Ascending aorta (tissue), 2 donors: Measurements from ENCODE around the gene CHN2. TPM values are rescaled to one million over a fixed set of nuclear protein-coding genes. Genes with fewer than 3 reads are reported as not detected.
A peak's percentile ranks its signal among the peaks of the same experiment; 100 is the strongest.

Experiments used
- DNase-seq, 2 donors: peaks; one replicate each; pipeline ENCODE4 v3.0.0-alpha.2; 2019; ENCODE audit warnings: low spot score in 2 of 2
- H3K27ac ChIP-seq, 2 donors: fragments of 200-600 bp; sonication (generic); one replicate each; pipeline ENCODE4 v1.5.1; 2016 to 2017; ENCODE audit warnings: mild to moderate bottlenecking in 1 of 2
- H3K27me3 ChIP-seq: fragments of 200-600 bp; sonication (generic); one replicate; pipeline ENCODE4 v1.5.1; 2017
- H3K36me3 ChIP-seq, 2 donors: fragments of 200-600 bp; sonication (generic); one replicate each; pipeline ENCODE4 v1.5.1; 2016
- H3K4me1 ChIP-seq, 2 donors: fragments of 200-600 bp; sonication (generic); one replicate each; pipeline ENCODE4 v1.5.1; 2016 to 2017; ENCODE audit warnings: mild to moderate bottlenecking in 1 of 2
- H3K4me3 ChIP-seq, 2 donors: fragments of 200-600 bp; sonication (generic); one replicate each; pipeline ENCODE4 v1.5.1; 2016 to 2017; ENCODE audit warnings: mild to moderate bottlenecking in 1 of 2
- H3K9me3 ChIP-seq, 2 donors: fragments of 200-600 bp; sonication (generic); one replicate each; pipeline ENCODE4 v1.5.1; 2016
- intact Hi-C: fragments of 100-400 bp; cut with DNase I; formaldehyde crosslinking; loops from one replicate; pipeline ENCODE4 v1.15.1; 2023
- total RNA-seq: library from RNA; depleted of rRNA; stranded (reverse); fragments of >200 nt; gene quantifications from one replicate; pipeline ENCODE4 v1.1.0, GENCODE V29; 2016
- TF ChIP-seq, protein P1 (sequence below), 3 experiments: fragments of 200-600 bp in 2 of 3; fragments of 450-650 bp in 1 of 3; sonication (generic) in 2 of 3; IDR thresholded peaks; one replicate each; pipeline ENCODE4 v1.5.1; 2016 to 2019; ENCODE audit warnings: antibody characterized with exemption in 3 of 3, mild to moderate bottlenecking in 1 of 3, moderate library complexity in 1 of 3

The CHN2 gene
- total RNA-seq, 1 donor from 2014 or later, result 8.7 TPM

DNA sequence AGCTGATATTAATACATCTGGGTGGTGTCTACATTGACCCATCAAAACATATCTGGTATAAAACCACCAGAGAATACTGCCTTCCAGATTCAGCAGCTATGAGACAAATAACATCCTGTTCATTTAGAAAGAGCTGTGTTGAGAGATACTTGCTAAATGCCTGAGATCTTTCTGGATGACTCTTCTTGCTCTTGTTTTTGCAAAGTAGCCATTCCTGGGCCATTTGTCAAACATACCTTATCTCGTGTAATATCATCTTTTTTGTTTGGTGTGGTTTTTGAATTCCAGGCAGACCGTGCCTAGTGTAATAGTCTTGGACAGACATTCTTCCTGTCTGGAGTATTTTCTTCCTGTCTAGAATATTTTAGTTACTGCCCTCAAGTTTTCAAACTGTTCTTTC lies 294.4 kb downstream of the CHN2 start:
- TF ChIP-seq, protein P1, sequence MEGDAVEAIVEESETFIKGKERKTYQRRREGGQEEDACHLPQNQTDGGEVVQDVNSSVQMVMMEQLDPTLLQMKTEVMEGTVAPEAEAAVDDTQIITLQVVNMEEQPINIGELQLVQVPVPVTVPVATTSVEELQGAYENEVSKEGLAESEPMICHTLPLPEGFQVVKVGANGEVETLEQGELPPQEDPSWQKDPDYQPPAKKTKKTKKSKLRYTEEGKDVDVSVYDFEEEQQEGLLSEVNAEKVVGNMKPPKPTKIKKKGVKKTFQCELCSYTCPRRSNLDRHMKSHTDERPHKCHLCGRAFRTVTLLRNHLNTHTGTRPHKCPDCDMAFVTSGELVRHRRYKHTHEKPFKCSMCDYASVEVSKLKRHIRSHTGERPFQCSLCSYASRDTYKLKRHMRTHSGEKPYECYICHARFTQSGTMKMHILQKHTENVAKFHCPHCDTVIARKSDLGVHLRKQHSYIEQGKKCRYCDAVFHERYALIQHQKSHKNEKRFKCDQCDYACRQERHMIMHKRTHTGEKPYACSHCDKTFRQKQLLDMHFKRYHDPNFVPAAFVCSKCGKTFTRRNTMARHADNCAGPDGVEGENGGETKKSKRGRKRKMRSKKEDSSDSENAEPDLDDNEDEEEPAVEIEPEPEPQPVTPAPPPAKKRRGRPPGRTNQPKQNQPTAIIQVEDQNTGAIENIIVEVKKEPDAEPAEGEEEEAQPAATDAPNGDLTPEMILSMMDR (IDR thresholded peaks at IDR 0.05), result no peak

DNA sequence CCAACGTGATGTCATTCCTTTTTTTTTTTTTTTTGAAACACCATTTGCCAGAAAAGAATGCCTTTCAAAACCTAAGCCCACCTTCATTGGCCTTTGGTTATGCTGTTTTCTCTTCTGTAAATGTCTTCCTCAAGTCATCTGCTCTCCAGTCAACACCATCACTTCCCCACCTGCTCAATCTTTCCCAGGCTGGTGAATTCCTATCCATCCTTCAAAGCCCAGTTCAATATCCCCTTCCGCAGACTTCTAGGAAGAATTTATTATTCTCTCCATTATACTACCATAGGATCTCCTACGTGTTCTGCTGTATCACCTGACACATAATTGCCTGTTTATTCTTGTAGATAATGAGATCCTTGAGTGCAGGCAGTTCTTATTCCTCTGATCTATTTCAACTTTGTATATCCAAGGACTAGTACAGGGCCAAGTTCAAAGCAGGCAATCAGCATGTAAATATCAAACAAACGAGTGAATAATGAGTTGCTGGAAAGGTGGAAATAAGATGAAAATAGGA lies 295.6 kb downstream of the CHN2 start:
- no peak for DNase-seq

More for the DNA sequence above, 294.4 kb downstream of the CHN2 start:
- DNase-seq, result no peak
- H3K4me3 ChIP-seq, result peak overlapping the region in 1 of 2 donors; percentile 26
- H3K36me3 ChIP-seq, result no peaks in the 10 kb centered on the region
- H3K27me3 ChIP-seq, result no peaks in the 10 kb centered on the region
- H3K9me3 ChIP-seq, result no peaks in the 10 kb centered on the region
- intact Hi-C loops, result loop anchor here (5.0 kb wide), 1 partner anchor 78 kb away; no protein-coding TSS in a partner anchor
- peak overlapping the region; percentile 68 to 80 for H3K27ac ChIP-seq
- H3K4me1 ChIP-seq, result peaks cover 0 to 9% of the 10 kb centered on the region in 2 donors

DNA sequence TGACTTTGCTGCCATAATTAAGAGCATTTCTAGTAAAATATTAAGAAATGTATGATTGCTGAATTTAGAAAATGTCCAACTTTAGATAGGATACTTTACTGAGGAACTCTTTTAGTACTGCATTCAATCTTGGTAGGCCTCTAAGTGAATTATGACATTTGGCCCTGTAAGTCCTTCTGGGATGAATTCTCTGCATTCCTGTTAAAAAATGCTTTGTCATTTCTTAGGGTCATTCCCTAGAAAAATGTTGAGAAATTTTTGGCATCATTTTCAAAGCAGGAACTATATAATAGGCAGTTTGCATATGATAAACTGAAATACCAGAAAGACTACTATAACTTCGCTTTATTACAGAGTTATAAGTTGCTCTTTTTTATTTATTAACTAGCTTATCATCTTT lies 299.8 kb downstream of the CHN2 start:
- intact Hi-C loops, result no loop called here
- TF ChIP-seq, protein P1 (IDR thresholded peaks at IDR 0.05), result no peak
- H3K36me3 ChIP-seq, result no peaks in the 10 kb centered on the region

More for the DNA sequence above, 295.6 kb downstream of the CHN2 start:
- H3K9me3 ChIP-seq, result no peaks in the 10 kb centered on the region
- TF ChIP-seq, protein P1 (IDR thresholded peaks at IDR 0.05), result no peak
- intact Hi-C loops, result no loop called here
- H3K27ac ChIP-seq, result peak overlapping the region; percentile 68 to 80
- no peak overlapping the region for H3K4me3 ChIP-seq
- peaks cover 0 to 13% of the 10 kb centered on the region in 2 donors for H3K4me1 ChIP-seq
- no peaks in the 10 kb centered on the region for H3K27me3 ChIP-seq
- no peaks in the 10 kb centered on the region for H3K36me3 ChIP-seq

DNA sequence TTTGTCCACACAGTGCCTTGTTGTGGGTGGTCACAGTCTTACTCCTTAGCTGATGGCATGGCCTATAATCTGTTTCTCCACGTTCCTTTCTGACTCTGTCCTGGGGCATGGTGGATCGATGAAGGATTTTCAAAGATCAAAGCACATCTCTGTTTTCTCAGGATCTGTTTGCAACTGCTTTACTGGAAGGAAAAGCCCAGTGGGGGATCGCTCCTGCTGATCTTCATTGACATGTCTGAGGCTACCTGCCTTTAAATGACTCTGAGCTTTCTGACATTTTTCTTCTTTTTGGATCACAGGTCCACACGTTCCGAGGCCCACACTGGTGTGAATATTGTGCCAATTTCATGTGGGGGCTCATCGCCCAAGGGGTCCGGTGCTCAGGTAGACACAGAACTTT lies 301.1 kb downstream of the CHN2 start:
- Histone ChIP-seq H3K4me1 (peaks cover 0 to 4% of the 10 kb centered on the region in 2 donors), H3K9me3 (no peaks in the 10 kb centered on the region), H3K4me3 (no peak overlapping the region), H3K27ac (no peak overlapping the region), H3K36me3 (no peaks in the 10 kb centered on the region), H3K27me3 (no peaks in the 10 kb centered on the region)
- DNase-seq, result no peak
- TF ChIP-seq, protein P1 (IDR thresholded peaks at IDR 0.05), result no peak
- intact Hi-C loops, result no loop called here

More for the DNA sequence above, 299.8 kb downstream of the CHN2 start:
- no peaks in the 10 kb centered on the region for H3K9me3 ChIP-seq
- peak overlapping the region in 1 of 2 donors; percentile 17 for H3K27ac ChIP-seq
- no peaks in the 10 kb centered on the region for H3K27me3 ChIP-seq
- H3K4me3 ChIP-seq, result no peak overlapping the region
- peaks cover 0 to 8% of the 10 kb centered on the region in 2 donors for H3K4me1 ChIP-seq
- DNase-seq, result no peak

DNA sequence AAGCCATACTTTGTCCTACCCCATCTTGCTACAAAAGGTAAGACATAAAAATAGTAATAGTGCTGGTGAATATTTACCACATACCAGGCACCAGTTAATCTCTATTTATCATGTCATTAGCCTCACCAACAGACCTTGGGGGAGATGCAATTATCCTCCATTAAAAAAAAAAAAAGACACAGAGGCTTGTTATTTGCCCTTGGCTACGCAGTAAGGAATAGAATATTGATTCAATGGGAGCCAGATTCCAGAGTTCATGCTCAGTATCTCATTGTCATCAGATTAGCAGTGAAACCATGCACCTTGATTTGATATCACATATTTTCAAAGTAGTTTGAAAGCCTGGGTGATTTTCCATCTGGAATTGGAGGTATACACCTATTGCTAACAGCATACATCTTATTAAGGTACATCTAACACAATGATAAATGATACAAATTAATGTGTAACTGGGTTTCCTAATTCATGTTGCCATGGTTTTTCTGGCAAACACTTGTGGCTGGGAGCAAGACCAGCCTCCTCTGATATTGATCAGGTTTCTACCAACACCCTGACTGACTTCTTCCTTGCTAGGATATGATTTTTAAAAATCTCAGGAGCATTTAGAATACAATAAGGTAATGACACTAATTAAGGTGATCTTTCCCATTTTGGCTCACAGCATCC lies 301.9 kb downstream of the CHN2 start:
- no peaks in the 10 kb centered on the region for H3K27me3 ChIP-seq
- H3K36me3 ChIP-seq, result peaks cover 0 to 4% of the 10 kb centered on the region in 2 donors
- intact Hi-C loops, result no loop called here
- no peak overlapping the region for H3K27ac ChIP-seq
- no peak for DNase-seq
- no peak overlapping the region for H3K4me3 ChIP-seq
- TF ChIP-seq, protein P1 (IDR thresholded peaks at IDR 0.05), result no peak
- peaks cover 0 to 4% of the 10 kb centered on the region in 2 donors for H3K4me1 ChIP-seq
- H3K9me3 ChIP-seq, result no peaks in the 10 kb centered on the region
